ENCODE measurements around the gene MLEC. TPM values are rescaled to one million over a fixed set of nuclear protein-coding genes. Genes with fewer than 3 reads are reported as not detected.

The MLEC gene
- total RNA-seq, 1 donor from 2014 or later, result 172 TPM

DNA sequence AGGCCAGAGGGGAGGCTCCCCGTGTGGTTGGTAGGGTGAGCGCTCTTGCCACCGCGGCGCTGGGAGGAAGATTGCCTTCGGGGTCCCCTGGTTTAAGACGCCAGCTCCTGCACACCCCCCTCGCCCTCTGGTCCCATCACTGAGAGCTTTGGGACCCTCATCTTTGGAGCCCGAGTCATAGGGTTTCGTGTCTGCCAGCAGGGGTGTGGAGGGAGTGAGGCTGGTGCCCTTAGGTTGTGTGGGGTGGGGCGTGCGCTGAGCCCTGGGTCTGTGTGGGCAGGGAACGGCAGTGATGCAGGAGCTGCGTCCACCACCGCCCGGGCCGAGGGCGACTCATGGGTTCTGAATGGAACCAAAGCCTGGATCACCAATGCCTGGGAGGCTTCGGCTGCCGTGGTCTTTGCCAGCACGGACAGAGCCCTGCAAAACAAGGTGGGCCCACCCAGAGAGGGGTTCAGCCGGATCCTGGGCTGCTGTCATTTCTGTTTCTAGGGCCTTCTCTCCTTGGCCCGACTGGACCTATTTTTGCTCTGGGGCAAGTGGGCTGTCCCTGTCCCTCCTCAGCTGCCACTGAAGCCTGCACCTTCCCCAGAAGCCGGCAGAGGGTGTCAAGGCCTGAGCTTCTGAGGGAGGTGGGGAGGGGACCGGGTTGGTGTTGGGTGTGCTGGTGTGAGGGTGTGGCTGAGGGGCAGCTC, 50.8 kb downstream of the MLEC start:
- Mint-ChIP-seq H3K4me1 (ENCODE audit: unreplicated experiment) (no peaks in the 10 kb centered on the region), H3K4me3 (no peak overlapping the region), H3K27me3 (no peaks in the 10 kb centered on the region), H3K27ac (no peak overlapping the region), H3K9me3 (no peaks in the 10 kb centered on the region), H3K36me3 (peaks cover 3% of the 10 kb centered on the region)
- TF ChIP-seq, protein P1, sequence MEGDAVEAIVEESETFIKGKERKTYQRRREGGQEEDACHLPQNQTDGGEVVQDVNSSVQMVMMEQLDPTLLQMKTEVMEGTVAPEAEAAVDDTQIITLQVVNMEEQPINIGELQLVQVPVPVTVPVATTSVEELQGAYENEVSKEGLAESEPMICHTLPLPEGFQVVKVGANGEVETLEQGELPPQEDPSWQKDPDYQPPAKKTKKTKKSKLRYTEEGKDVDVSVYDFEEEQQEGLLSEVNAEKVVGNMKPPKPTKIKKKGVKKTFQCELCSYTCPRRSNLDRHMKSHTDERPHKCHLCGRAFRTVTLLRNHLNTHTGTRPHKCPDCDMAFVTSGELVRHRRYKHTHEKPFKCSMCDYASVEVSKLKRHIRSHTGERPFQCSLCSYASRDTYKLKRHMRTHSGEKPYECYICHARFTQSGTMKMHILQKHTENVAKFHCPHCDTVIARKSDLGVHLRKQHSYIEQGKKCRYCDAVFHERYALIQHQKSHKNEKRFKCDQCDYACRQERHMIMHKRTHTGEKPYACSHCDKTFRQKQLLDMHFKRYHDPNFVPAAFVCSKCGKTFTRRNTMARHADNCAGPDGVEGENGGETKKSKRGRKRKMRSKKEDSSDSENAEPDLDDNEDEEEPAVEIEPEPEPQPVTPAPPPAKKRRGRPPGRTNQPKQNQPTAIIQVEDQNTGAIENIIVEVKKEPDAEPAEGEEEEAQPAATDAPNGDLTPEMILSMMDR (conservative IDR thresholded peaks at IDR 0.05), result peak; percentile 45
- no peak for DNase-seq (ENCODE audit: extremely low spot score, unreplicated experiment)

DNA sequence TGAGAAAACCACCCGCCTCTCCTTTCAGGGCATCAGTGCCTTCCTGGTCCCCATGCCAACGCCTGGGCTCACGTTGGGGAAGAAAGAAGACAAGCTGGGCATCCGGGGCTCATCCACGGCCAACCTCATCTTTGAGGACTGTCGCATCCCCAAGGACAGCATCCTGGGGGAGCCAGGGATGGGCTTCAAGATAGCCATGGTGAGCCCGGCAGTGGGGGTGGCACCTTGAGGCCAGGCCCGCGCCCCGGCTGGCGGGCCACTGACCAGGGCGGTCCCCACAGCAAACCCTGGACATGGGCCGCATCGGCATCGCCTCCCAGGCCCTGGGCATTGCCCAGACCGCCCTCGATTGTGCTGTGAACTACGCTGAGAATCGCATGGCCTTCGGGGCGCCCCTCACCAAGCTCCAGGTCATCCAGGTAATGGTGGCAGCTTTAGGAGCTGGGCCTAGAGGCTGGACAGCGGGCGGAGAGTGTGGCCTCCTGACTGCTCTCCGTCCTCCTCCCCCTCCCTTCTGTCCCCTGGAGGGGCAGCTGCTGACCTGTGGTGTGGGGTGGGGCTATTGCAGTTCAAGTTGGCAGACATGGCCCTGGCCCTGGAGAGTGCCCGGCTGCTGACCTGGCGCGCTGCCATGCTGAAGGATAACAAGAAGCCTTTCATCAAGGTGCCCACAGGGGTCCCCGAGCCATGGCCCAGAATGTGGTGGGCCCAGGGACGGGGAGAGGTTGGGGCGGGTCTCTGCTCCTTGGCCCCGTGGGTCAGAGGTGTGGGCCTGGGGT, 51.5 kb downstream of the MLEC start:
- H3K27ac Mint-ChIP-seq, result no peak overlapping the region
- no peaks in the 10 kb centered on the region for H3K9me3 Mint-ChIP-seq

DNA sequence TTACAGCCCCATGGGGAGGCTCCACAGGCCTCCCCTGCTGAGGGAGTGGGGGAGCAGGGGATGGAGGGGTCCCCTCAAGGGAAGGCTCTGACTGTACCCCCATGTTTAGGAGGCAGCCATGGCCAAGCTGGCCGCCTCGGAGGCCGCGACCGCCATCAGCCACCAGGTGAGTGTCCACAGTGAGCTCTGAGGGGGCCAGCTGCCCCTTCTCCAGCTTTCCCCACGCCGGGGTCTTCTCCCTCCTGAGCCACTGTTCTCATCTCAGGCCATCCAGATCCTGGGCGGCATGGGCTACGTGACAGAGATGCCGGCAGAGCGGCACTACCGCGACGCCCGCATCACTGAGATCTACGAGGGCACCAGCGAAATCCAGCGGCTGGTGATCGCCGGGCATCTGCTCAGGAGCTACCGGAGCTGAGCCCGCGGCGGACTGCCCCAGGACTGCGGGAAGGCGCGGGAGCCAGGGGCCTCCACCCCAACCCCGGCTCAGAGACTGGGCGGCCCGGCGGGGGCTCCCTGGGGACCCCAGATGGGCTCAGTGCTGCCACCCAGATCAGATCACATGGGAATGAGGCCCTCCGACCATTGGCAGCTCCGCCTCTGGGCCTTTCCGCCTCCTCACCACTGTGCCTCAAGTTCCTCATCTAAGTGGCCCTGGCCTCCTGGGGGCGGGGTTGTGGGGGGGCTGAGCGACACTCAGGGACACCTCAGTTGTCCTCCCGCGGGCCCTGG, 52.2 kb downstream of the MLEC start:
- peaks cover 2% of the 10 kb centered on the region for H3K36me3 Mint-ChIP-seq
- H3K27me3 Mint-ChIP-seq, result no peaks in the 10 kb centered on the region
- no peak for DNase-seq (ENCODE audit: extremely low spot score, unreplicated experiment)
- H3K27ac Mint-ChIP-seq, result no peak overlapping the region
- H3K4me3 Mint-ChIP-seq, result no peak overlapping the region
- TF ChIP-seq, protein P1 (conservative IDR thresholded peaks at IDR 0.05), result no peak
- no peaks in the 10 kb centered on the region for H3K4me1 Mint-ChIP-seq (ENCODE audit: unreplicated experiment)
- H3K9me3 Mint-ChIP-seq, result no peaks in the 10 kb centered on the region

More for the DNA sequence above, 51.5 kb downstream of the MLEC start:
- Mint-ChIP-seq H3K4me3 (no peak overlapping the region), H3K4me1 (ENCODE audit: unreplicated experiment) (no peaks in the 10 kb centered on the region), H3K36me3 (peaks cover 3% of the 10 kb centered on the region), H3K27me3 (no peaks in the 10 kb centered on the region)
- DNase-seq (ENCODE audit: extremely low spot score, unreplicated experiment), result no peak
- TF ChIP-seq, protein P1 (conservative IDR thresholded peaks at IDR 0.05), result peak; percentile 8

DNA sequence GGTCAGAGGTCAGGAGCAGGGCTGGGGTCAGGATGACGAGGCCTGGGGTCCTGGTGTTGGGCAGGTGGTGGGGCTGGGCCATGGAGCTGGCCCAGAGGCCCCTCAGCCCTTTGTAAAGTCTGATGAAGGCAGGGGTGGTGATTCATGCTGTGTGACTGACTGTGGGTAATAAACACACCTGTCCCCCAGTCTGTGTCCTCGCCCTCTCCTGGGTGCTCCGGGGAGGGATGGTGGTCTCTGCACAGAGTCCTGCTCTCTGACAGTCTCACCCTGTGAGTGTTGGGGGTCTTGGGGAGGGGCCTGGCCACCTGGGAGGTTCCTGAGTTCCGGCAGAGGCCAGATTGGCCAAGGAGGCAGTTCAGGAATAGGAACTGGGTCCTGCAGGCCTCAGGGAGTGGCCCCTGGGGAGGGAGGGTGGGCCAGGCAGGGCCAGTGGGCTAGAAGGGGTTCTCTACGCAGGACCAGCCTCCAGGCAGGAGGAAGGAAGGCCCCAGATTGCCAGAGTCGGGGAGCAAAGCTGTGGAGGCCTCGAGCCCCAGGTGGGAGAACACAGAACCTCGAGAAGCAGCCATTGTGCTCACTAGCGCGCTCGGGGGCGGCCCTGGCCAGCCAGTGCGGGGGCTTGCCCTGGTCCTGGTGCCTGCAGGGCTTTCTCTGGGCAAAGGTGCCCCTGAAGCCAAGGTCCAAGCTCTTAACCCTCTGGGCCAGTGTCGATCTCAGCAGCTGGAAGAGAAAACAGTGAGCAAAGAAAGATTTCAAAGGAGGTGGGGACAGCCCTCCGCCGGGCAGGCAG, 53.1 kb downstream of the MLEC start:
- H3K4me1 Mint-ChIP-seq (ENCODE audit: unreplicated experiment), result no peaks in the 10 kb centered on the region
- no peaks in the 10 kb centered on the region for H3K9me3 Mint-ChIP-seq
- DNase-seq (ENCODE audit: extremely low spot score, unreplicated experiment), result no peak

More for the DNA sequence above, 53.1 kb downstream of the MLEC start:
- Mint-ChIP-seq H3K27me3 (no peaks in the 10 kb centered on the region), H3K36me3 (no peaks in the 10 kb centered on the region), H3K4me3 (no peak overlapping the region), H3K27ac (no peak overlapping the region)
- TF ChIP-seq, protein P1 (conservative IDR thresholded peaks at IDR 0.05), result no peak
